Raji (cell line): Measurements from ENCODE around the gene GPBP1.

Experiments used
- POLR2A ChIP-seq: IDR thresholded peaks from 2 replicates; pipeline ENCODE4 v1.6.1; 2011; ENCODE audit warnings: low read depth, low read length, control low read depth; ENCODE audit not compliant: insufficient read depth

GPBP1 gene

GRCh38 chr5:57194653-57195052 lies 20.8 kb downstream of the GPBP1 start:
- TF ChIP-seq POLR2A, result no peak

GRCh38 chr5:57195060-57195459 lies 21.2 kb downstream of the GPBP1 start:
- TF ChIP-seq POLR2A, result no peak

DNA sequence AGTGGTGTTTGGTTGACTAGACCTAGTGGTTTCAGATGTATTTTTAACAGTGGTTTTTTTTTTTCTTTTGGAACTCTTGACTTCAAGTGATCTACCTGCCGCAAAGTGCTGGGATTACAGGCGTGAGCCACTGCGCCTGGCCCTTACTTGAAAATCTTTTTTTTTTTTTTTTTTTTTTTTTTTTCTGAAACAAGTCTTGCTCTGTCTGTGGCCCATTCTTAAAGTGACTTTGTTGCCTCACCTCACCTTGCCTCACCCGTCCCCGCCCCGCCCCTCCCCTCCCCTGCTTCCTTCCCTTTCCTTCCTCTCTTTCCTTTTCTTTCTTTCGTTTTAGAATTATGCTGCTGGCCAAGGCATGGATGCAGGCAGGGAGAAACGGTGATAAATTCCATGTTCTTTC lies 26.0 kb downstream of the GPBP1 start:
- TF ChIP-seq POLR2A, result no peak

DNA sequence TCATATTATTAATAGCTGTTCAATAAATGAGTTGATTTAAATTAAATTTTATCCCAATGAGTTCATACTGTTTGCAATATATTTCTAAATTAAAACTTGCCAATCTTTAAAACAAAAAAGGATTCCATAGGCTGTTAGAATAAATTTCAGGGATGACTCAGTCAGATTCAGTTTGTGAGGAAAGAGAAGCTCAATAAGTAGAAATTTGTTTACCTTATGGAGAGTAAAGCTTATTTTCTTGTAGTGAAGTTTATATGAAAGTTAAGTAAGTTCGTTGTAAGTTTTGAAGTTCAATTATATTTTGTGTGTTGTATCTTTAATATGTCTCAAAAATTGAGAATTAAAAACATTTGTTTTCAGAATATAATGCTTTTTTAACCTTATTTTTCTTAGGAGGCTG lies 29.0 kb downstream of the GPBP1 start:
- TF ChIP-seq POLR2A, result no peak

GRCh38 chr5:57207007-57207653 lies 33.3 kb downstream of the GPBP1 start:
- TF ChIP-seq POLR2A, result no peak

DNA sequence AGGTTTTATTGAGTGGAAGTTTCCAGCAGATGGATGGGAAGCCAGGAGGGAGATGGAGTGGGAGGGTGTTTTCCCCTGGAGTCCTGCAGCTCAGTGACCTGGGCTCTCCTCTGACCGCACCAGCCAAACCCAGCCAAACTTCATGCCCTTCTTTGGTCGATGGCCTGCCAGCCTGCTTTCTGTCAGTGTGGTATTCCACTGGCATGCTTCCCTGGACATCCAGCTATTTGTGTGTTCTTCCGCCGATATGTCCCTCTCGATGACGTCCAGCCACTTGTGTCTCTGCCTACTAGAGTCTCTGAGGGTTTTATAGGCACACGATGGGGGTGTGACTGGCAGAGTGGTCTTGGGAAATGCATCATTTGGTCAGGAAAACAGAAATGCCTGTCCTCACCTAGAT lies 33.8 kb downstream of the GPBP1 start:
- TF ChIP-seq POLR2A, result no peak

DNA sequence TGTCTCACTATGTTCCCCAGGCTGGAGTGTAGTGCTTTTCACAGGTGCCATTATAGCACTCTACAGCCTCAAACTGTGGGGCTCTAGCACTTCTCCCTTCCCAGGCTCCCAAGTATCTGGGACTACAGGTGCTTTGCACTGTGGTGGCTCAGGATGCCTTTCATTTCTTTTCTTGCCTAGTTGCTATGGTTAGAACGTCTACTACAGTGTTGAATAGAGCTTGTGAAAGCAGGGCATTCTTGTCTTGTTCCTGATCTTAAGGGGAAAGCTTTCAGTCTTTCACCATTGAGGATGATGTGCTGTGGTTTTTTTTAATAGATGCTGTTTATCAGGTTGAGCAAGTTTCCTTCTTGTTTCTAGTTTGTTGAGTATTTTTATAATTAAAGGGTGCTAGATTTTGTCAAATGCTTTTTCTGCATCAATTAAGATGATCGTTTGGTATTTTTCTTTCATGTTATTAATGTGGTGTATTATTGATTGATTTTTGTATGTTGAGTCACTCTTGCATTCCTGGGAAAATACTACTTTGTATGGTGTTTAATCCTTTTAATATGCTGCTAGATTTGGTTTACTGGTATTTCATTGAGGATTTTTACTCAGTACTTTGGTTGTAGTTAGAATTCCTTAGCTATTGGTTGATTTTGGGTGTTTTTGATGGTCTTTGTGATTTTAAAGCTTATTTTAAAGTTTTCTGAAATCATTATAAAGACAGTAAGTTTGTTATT lies 35.6 kb downstream of the GPBP1 start:
- TF ChIP-seq POLR2A, result no peak

GRCh38 chr5:57210633-57211032 lies 36.8 kb downstream of the GPBP1 start:
- no peak for TF ChIP-seq POLR2A

- TF ChIP-seq POLR2A, result no peak
These were observed 37.2 kb downstream of the GPBP1 start for GRCh38 chr5:57211039-57211438.

DNA sequence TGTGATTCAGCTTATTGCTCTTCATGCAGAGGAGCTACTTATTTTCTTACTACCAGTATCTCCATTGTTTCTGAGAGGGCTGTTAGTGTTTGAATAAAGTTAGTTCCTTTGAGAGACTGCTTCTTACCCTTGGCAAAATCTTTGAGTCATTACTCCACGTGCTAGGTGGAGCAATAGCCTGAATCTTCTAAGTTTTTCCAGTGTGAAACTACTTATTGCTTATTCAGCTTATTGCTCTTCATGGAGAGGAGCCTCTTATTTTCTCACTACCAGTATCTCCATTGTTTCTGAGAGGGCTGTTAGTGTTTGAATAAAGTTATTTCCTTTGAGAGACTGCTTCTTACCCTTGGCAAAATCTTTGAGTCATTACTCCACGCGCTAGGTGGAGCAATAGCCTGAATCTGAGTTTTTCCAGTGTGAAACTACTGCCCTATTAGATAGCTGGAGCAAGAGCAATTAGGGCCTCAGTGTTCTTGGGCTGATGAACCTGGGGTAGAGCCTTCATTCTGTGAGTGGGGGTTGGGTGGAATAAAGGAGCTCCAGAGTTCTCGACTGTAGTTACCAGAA lies 41.9 kb downstream of the GPBP1 start:
- no peak for TF ChIP-seq POLR2A

GRCh38 chr5:57216714-57217113 lies 42.9 kb downstream of the GPBP1 start:
- no peak for TF ChIP-seq POLR2A

DNA sequence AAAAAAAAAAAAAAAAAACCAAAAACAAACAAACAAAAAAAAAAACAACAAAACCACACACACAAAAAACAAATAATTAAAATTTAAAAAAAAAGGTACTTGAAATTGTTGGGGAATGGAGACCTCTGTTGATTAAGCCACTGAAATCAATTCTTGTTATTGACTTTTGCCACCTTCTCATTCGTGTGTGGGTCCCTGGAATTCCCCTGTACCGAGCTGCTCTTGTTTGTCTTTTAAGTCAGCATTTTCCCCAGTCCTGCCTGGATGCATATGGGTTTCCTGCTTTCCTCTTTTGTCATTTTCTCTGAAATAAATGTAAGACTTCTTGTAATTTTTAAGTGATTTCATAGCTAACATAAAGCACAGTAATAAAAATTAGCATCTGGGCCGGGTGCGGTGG lies 45.5 kb downstream of the GPBP1 start:
- TF ChIP-seq POLR2A, result no peak

DNA sequence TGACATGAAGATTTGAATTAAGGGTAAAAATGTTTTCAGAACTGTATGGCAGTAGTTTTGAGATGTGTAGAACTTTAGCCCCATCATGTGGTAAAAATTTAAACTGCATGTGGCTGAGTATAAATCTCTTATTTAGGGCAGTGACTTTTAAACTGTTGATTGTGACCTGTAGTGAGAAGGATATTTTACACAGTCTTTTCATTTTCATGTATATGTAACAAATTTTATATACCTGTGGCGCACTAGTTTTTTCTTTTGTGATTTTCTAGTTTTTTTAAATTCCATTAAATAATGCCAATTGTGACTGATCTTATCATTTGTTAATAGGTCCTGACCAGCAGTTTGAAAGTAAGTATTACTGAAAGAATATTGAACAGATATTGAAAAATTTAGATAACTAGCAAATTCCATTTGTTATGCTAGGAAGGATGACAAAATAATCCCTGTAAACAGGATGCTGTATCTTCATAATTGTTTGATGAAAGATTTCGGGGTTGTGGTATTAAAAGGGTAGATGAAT lies 47.2 kb downstream of the GPBP1 start:
- TF ChIP-seq POLR2A, result no peak

GRCh38 chr5:57225553-57225952 lies 51.7 kb downstream of the GPBP1 start:
- no peak for TF ChIP-seq POLR2A

DNA sequence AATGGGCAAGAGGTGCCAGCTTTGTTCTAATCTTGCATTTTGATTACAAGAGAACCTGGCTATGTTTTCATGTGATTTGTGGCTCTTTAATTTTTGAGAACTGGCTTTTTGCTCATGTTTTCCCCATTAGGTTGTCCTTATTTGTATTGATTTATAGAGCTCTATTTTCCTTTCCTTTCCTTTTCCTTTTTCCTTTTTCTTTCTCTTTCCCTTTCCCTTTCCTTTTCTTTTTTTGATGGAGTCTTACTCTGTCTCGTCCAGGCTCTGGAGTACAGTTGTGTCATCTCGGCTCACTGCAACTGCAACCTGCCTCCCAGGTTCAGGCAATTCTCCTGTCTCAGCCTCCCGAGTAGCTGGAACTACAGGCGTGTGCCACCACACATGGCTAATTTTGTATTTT lies 55.5 kb downstream of the GPBP1 start:
- TF ChIP-seq POLR2A, result no peak

DNA sequence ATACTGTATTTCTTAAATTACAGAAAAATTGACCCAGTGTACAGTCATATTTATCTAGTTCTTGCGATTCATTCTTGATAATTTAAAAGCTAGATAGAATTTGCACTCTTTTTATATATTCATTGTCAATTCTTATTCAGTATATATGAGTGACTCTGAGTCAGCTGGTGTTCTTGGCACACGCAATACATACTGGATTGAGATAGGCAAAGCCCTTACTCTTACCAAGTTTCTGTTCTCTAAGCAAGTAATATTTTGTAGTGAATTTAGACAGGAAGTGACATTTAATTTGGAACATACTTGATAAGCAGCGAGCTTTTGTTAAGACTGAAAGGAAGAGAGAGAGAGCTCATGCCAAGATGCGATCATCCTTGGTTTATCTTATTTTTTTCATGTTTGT lies 57.7 kb downstream of the GPBP1 start:
- no peak for TF ChIP-seq POLR2A
